Left renal cortex interstitium (tissue), 4 donors: ENCODE measurements around the gene TPRG1L. TPM values are rescaled to one million over a fixed set of nuclear protein-coding genes. Genes with fewer than 3 reads are reported as not detected.
"Not testable (repeated sequence)": the region's sequence is repeated elsewhere in the genome, so short reads cannot be mapped to it uniquely, and the experiment has no call there.

Experiments
- DNase-seq, 4 donors: peaks; one replicate each; pipeline ENCODE4 v3.0.0-alpha.2; 2013; ENCODE audit warnings: low read depth in 4 of 4, low spot score in 2 of 4, missing footprints in 1 of 4
- polyA plus RNA-seq, 4 donors: library from polyadenylated mRNA; unstranded; fragments of 120-200 nt; gene quantifications; one replicate each; pipeline ENCODE4 v1.2.1, GENCODE V29; 2013; ENCODE audit not compliant: insufficient read length in 4 of 4

The TPRG1L gene
- polyA plus RNA-seq, 4 donors: 40.2 to 47.3 (median 43.5) TPM

DNA sequence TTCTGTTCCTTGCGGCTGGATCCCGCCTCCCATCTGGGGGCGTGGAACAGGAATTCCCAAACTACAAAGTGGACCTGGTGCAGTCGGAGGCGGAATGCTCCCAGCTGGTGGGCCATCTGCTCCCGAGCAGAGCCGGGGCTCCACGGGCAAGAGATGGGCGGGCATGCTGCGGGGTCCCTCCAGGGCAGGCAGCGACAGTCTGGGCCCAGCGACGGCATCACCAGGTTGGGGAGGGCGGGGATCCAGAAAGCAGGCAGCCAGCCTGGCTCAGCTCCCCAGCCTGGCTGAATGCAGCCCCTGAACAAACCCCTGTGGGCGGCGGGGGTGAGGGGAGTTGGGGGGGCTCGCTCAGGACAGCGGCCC is 17.1 kb upstream of the TPRG1L start:
- no peak for DNase-seq

DNA sequence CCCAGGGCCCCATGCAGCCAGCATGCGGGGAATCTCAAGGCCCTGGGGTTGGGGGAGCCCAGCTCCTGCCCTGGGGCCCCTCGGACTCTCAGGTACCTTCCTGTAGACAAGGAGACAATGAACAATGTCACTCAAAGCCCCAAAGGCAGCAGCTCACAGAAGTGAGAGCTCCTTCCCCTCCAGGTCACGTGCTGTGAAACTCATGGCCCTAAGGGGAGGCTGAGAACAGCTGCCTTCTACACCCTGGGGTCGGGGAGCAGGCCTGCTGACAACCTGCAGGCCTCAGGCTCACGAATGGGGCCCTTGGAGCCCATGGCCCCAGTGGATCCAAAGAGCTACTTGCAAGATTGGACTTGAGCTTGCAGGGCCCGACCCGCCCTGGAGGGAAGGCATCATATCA is 16.7 kb upstream of the TPRG1L start:
- no peak for DNase-seq

DNA sequence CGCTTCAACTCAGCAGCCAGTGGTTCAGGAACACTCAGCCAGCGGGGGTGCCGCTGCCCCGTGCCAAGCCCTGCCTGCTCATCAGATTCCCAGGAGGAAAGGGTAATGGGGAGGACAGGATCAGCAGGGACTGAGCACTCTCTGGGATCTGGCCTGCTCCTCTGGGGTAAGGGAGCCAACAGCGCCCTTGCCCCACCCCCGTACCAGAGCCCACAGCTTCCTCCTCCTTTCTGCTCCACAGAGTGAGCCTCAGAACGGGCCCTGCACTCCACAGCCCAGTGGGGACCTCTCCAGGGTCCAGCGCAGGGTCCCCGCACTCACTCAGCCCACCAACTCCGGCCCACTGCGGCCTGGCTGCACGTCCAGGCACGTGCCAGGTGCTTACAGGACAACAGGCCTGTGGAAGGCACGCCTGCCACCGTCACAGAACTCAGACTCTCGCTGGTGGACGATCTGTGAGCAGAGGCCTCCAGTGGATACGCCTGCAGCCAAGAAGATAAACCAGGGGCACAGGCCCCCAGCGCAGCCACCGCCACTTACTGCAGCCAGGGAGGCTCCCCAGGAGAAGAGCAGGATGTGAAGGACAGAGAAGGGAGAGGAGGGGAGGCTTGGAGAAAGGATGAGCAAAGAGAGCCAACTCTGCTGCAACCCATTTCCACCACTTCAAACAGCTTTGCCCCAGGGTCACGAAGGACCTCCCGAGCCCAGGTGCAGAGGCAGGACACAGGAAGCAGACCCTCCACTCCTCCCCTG is 15.6 kb upstream of the TPRG1L start:
- no peak for DNase-seq

DNA sequence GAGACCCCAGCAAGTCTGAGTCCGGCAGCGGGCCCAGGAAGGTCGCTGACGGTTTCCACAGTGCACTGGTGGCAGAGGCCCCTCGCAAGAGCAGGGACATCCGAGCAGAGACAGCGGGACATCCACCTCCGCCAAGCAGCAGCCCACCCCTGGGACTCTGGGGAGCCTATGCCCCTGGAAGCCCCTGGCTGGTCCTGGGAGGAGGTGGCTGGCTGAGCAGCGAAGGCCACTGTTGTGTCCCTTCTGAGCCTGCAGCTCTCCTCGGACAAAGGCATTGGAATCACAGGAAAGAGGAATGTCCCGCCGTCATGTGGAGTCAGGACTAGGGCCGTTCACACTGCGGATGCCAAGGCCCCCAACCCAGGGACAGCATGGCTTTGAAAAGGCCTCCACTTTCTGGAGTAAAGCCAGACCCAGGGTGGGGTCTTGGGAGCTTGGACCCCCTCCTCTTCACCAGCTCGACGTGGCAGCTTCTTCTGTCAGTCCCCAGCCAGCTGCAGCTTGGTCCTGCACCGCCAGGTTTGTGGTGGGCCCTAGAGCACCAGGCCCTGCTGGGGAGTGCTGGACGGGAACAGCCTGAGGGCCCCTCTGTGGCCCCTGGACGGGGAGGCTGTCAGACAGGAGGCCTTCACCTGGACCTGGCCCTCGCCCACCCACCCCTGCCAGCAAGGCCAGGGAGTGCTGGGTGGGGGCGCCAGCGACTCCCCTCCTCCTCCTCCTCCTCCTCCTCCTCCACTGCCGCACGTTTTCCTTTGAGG is 14.9 kb upstream of the TPRG1L start:
- no peak for DNase-seq

DNA sequence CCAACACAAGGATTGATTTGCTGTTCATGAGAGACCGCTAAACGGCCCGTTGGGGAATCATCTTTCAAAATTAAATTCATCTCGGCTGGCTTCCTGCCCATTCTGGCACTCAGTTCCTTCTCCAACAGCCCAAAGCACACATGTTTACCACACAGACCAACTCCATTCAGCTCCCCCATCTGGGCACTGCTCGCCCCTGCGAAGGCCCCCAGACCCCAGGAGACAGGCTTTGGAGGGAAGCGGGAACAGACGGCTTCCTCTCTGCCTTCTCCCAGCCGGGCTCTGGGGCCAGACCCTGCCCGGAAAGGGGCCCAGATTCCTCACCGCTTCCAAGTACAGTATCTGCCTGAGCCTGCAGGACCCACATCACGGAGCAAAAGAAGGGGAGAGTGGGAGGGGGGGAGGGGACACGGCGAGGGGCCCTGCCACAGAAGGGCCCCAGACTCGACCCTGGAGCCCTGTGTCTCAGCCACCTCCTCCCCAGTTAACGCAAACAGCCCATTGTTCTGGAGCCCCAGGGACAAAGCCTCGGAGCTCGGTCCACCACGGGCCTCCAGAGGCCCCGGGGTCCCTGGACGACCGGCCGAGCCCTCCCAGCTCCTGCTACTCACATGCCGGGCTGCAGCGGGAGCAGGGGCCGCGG is 14.2 kb upstream of the TPRG1L start:
- DNase-seq: no peak

DNA sequence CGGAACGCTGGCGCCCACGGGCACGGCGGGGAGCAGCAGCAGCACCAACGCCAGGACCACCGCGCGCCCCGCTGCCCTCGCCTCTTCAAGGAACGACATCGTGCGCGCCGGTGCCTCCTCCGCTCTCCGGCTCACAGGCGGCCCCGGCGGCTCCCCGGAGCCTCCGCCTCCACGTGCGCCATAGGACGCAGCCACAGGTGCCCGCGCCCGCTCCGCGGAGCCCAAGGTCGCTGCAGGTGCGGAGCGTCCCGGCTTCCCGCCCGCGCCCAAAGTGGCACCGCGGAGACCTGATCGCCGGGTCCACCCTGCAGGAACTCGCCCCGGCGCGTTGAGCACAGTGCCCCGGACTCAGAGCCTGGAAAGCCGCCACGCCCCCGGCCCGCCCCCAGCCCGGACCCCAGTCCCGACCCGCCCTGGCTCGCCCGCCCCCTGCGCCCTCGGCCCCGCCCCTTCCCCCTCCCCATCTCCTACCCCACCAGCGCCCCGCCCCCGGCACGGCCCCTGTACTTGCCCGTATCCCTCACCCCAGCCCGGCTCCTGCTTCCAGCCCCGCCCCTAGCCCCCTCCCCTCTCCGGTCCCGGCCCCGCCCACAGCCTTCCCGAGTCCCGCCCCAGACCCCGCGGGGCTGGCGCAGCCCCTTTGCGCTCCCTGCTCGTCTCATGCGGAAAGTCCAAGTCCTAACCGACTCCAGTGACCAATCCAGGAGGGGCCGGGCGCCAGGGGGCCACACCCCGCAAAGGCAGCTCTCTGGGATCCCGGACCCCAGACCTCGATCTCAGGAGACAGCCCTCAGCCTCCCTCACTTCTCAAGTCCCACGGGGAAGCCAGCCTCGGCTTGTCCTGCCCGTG is 13.4 kb upstream of the TPRG1L start, which contains the start of gene MEGF6:
Gene MEGF6 (minus strand): TSS at position 339 of the 850 bp plus-strand sequence. CDS start 240 bp downstream, at position 99.
- no peak for DNase-seq

DNA sequence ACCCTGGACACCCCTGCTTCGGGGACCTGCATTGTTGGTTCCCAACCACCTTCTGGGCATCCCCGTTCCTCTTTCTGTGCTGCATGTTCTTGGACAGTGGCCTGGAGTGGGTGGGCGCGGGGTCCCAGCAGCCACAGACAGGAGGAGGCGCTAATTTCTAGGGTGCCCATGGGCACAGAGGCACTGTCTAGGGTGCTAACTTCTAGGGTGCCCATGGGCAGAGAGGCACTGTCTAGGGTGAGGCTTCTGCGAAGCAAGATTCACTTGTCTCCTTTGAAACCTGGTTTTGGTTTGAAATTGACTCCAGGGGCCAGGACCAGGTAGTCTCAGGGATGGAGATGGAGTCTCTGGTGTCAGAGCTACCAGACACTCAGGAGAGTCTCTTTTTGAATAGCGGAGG is 12.7 kb upstream of the TPRG1L start:
- DNase-seq: no peak

DNA sequence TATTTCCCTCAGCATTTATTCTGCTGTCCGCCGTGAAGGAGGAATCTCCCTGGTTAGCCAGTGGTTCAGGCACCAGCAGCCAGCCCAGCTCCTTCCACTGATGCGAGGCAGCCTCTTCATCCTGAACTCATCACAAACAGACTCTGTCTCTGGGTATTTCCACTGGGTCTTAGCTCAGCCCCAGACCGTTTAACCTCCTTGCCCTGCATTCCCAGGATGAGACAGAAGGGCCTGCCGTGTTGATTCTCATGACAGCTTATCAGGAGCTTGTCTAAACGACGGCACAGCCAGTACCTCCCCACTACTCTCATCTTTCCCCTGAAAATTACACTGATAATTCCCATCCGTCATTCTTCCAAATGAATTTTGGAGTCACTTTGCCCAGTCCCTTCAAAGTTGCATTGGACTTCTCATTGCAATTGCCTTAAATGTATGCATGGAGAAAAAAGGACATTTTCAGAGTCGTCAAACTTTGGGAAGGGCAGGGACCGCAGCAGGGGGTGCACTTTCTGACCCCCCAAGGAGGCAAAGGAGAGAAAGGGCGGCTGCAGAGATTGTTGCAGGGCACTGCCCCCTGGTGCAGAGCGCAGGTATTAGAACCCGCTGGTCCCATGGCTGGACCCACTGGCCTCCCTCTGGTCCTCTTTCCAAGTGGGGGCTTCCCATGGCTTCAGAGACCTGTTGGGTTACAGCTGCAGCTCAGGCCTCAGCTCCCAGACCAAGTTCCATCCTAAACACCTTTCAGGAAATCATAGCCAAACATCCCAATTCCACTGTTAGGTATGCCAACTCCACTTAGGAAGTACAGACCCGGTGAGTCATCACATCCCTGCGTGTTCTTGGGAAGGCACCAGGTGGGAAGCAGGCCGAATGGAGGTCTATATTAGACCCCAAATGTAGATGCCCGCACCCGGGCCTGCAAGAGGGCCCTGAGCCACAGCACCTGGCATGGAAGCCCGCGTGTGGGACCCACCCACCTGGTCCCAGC is 9.8 kb upstream of the TPRG1L start:
- DNase-seq: no peak

DNA sequence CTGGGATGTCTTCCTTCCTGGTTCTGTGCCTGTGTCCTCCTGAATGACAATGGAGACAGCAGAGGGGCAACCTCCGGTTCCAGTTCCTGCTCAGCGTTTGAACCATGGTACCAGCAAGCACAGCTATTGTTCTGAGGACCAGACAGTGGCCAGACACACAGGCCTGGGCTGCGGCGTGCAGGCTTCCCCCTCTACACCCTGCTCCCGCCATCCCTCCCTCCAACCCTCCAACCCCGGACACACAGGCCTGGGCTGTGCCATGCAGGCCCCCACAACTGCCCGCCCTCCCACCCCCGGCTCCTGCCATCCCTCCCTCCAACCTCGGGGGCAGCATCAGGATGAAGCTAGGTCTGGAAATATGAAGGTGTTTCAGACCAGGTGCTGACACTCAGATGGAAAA is 8.0 kb upstream of the TPRG1L start:
- DNase-seq: no peak

DNA sequence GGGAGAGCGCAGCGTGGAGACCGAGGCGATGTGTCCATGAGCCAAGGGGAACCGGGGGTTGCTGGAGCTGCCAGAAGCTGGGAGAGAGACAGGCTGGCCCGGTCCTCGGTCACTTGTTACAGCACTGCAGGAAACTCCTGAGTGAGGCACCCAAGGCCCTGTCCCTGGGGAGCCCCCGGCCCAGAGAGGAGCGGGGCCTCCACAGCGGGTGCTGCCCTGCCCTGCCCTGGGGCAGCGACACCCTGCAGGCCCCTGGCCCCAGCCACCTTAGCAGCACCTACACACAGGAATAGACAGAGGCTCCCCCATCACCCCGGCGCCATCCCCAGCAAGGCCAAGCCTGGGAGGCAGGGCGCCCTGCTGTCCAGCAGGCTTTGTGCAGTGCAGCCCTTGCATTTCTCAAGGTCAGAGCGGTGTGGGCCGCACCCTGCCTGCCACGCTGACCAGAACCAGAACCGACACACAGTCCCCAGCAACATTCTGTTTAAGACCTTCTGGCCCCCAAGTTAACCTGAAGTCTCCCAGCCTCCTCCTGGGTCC is 6.9 kb upstream of the TPRG1L start:
- no peak for DNase-seq

DNA sequence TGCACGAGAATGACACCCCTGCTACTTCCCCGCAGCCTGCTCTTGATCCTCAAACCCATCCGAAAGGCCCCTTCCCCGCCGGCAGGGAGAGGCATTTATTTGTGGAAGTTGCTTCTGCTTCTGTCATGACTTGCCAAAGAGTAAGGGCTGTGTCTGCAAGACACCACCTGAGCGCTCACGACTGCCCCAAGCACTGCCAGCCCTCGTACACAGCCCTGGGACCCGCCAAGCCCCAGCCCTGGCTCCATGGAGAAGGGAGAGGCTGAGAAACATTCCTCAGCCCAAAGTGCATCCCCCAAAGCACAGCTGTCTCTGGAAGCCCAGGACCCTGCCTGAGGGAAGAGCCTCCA is 6.3 kb upstream of the TPRG1L start:
- no peak for DNase-seq

DNA sequence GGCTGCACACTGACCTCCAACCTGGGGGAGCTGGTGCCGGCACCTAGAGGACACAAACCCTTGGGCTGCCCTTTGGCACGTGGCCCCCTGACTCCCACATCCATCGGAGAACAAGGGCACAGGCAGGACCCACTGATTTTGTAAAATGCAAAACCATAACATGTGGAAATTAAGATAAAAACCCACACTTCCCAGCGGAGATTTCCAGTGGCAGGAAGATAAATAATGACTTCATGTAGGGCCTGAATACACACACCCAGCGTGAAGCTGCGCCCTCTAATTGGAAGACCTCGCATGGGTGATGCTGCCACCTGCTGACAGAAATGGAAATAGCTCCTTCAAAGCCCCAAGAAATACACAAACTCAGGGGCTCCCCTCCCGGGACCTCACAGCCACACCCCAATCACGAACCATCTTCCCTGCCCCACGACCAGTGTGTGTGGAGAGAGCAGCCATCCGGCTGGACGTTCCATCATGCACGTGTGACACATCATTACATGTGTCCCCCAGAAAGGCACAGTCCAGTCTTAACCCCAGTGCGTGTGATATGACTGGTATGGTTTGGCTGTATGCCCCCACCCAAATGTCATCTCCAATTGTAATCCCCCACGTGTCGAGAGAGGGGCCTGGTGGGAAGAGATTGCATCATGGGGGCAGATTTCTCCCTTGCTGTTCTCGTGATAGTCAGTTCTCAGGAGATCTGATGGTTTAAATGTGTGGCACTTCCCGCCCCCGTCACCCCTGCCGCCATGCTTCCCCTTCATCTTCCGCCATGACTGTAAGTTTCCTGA is 5.7 kb upstream of the TPRG1L start:
- DNase-seq: no peak

DNA sequence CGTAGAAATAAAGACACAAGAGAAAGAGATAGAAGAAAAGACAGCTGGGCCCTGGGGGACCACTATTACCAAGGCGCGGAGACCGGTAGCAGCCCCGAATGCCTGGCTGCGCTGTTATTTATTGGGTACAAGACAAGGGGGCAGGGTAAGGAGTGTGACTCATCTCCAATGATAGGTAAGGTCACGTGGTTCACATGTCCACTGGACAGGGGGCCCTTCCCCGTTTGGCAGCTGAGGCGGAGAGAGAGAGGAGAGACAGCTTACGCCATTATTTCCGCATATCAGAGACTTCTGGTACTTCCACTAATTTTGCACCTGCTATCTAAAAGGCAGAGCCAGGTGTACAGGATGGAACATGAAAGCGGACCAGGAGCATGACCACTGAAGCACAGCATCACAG is 4.1 kb upstream of the TPRG1L start:
- DNase-seq: no peak

DNA sequence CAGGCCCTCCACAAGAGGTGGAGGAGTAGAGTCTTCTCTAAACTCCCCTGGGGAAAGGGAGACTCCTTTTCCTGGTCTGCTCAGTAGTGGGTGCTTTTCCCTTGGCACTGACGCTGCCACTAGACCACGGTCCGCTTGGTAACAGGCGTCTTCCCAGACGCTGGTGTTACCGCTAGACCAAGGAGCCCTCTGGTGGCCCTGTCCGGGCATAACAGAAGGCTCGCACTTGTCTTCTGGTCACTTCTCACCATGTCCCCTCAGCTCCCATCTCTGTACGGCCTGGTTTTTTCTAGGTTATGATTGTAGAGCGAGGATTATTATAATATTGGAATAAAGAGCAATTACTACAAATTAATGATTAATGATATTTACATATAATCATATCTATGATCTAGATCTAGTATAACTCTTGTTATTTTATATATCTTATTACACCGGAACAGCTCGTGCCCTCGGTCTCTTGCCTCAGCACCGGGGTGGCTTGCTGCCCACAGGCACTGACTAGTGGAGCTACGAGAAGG is 3.6 kb upstream of the TPRG1L start:
- DNase-seq: not testable (repeated sequence)

DNA sequence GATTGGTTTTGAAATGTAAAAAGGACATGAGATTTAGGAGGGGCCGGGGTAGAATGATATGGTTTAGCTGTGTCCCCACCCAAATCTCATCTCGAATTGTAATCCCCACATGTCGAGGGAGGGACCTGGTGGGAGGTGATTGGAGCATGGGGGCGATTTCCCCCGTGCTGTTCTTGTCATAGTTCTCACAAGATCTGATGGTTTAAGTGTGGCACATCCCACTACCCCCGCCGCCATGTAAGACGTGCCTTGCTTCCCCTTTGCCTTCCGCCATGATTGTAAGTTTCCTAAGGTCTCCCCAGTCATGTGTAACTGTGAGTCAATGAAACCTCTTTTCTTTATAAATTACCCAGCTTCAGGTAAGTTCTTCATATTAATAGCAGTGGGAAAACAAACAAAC is 2.7 kb upstream of the TPRG1L start:
- not testable (repeated sequence) for DNase-seq

DNA sequence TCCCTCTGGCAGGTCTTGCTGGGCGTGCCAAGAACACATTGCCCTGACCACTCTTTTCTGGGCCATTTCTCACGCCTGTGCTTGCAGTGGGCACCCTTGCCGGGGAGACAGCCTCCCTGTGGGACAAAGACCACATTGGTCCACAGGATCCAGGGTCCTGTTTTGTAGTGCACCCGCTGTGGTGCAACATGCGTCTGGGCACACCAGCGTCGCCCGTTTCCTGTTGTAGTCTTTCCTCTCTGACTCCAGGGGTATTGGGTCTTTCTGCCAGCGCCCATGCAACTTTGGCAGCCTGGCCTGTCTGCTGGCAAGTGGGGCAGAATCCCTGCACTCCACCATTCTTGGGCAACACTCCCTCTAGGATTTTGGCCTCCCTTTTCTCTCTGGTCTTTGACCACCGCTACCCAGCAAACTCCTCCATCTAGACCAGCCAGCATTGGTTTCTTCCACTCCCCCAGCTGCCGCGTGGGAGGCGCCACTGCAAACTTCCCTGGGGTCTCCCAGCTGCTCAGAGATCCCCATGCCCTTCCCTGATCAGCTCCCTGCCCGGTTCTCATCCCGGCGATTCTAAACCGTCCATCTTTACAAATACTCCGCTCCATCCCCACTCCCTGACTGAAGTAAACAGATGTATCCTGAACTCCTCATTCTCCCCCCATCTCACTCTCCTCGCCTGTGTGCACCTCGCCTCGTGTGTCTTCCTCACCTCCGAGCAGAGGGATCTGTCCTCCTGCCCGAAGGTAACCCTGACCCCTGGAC is 1.2 kb upstream of the TPRG1L start:
- DNase-seq: no peak

DNA sequence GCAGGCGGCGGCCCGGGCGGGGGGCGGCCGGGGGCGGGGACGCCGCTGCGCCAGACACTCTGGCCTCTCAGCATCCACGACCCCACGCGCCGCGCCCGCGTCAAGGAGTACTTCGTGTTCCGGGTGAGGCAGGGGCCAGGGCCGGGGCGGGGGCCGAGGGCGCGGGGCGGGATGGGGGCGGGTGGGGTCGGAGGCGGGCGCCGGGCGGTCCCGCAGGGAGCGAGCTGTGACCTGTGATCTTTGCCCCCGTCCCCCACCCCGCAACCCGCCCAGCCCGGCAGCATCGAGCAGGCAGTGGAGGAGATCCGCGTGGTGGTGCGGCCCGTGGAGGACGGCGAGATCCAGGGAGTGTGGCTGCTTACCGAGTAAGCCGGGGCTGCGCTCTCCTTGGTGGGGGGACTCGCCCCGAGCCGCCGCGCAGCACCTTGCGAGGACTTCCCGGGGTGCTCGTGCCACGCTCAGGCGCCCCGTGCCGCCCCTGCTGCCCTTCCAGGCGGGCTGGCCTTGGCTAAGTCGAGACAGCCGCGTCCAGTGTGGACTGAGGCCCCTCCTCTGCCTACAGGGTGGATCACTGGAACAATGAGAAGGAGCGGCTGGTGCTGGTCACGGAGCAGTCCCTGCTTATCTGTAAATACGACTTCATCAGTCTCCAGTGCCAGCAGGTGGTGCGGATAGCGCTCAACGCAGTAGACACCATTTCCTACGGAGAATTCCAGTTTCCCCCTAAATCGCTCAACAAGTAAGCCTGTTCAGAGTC is 514 bp downstream of the TPRG1L start:
- no peak for DNase-seq
